GM12878 (cell line): ENCODE measurements around the gene NPIPA8. TPM values are rescaled to one million over a fixed set of nuclear protein-coding genes. Genes with fewer than 3 reads are reported as not detected.
"Not testable (repeated sequence)": the region's sequence is repeated elsewhere in the genome, so short reads cannot be mapped to it uniquely, and the experiment has no call there.

Source experiments
- ATAC-seq: fragments of 200-7000 bp; cut with Tn5 transposase; 3 replicates; pipeline ENCODE4 v1.9.1; 2020; ENCODE audit warnings: mild to moderate bottlenecking, moderate library complexity
- BruUV-seq: library from RNA; stranded (reverse); fragments of 400-500 nt; replicated peaks from 2 replicates; lab custom pipeline; 2021; lab: Mats Ljungman, UMichigan
- CTCF ChIA-PET: fragments of 300-600 bp; sonication (Branson Sonifier 250); formaldehyde crosslinking; extraction: SDS; loops from one replicate; lab custom pipeline; 2021; ENCODE audit warnings: inconsistent platforms; lab: Yijun Ruan, JAX
- POLR2A ChIA-PET: fragments of 350-600 bp; formaldehyde crosslinking; extraction: SDS; loops from one replicate; lab custom pipeline; 2021; ENCODE audit warnings: inconsistent platforms; lab: Charles Lee
- RAD21 ChIA-PET: fragments of 300-600 bp; sonication (Branson Sonifier 250); formaldehyde crosslinking; loops from one replicate; lab custom pipeline; 2023; ENCODE audit warnings: antibody characterized with exemption; ENCODE audit not compliant: unreplicated experiment; lab: Charles Lee
- SMC1A ChIA-PET: fragments of 300-600 bp; sonication (Branson Sonifier 250); formaldehyde crosslinking; loops from one replicate; lab custom pipeline; 2023; ENCODE audit not compliant: unreplicated experiment, uncharacterized antibody; lab: Charles Lee
- DNase-seq: peaks from one replicate; pipeline ENCODE4 v3.0.0-alpha.2; 2011; ENCODE audit warnings: low read depth, low spot score
- FAIRE-seq: peaks from 3 replicates; lab custom pipeline; 2011; peaks lifted over from hg19 to GRCh38; lab: Jason Lieb, UNC
- H2AFZ ChIP-seq: 2 replicates; pipeline ENCODE4 v1.6.0; 2011; ENCODE audit warnings: low read depth, low read length, control low read depth; ENCODE audit not compliant: control insufficient read depth
- H3K27ac ChIP-seq: 2 replicates; pipeline ENCODE4 v1.5.1; 2011; ENCODE audit warnings: control low read depth; ENCODE audit not compliant: control insufficient read depth, insufficient read depth
- H3K27me3 ChIP-seq, 2 experiments: replicated peaks in 1 of 2; 2 replicates each; pipeline versions ENCODE4 v1.6.0 to v1.6.1; 2011; ENCODE audit warnings: low read length in 1 of 2; ENCODE audit not compliant: control insufficient read depth in 2 of 2, insufficient read depth in 2 of 2
- H3K36me3 ChIP-seq, 2 experiments: 2 replicates each; pipeline ENCODE4 v1.5.1; 2011; ENCODE audit warnings: low read length in 1 of 2; ENCODE audit not compliant: control insufficient read depth in 2 of 2, insufficient read depth in 2 of 2
- H3K4me1 ChIP-seq: 2 replicates; pipeline ENCODE4 v1.6.1; 2011; ENCODE audit warnings: mild to moderate bottlenecking, low read length, moderate library complexity, mixed read lengths; ENCODE audit not compliant: control insufficient read depth, insufficient read depth
- H3K4me2 ChIP-seq: 2 replicates; pipeline ENCODE4 v1.6.0; 2011; ENCODE audit warnings: control low read depth; ENCODE audit not compliant: control insufficient read depth, insufficient read depth
- H3K4me3 ChIP-seq: fragments of 200-600 bp; sonication (generic); 2 replicates; pipeline ENCODE4 v1.5.1; 2016
- H3K79me2 ChIP-seq: 2 replicates; pipeline ENCODE4 v1.6.0; 2011; ENCODE audit warnings: low read length; ENCODE audit not compliant: control insufficient read depth, insufficient read depth
- H3K9ac ChIP-seq: 2 replicates; pipeline ENCODE4 v1.8.0; 2011; ENCODE audit warnings: low read length, control low read depth, mixed read lengths; ENCODE audit not compliant: control insufficient read depth, insufficient read depth
- H3K9me3 ChIP-seq: replicated peaks from 3 replicates; pipeline ENCODE4 v1.5.1; 2011; ENCODE audit warnings: mild to moderate bottlenecking, low read length; ENCODE audit not compliant: control insufficient read depth, insufficient read depth
- H4K20me1 ChIP-seq: 2 replicates; pipeline ENCODE4 v1.6.0; 2011; ENCODE audit not compliant: control insufficient read depth, insufficient read depth
- WGBS: methylation state at CpG from one replicate; pipeline ENCODE4 v1.1.6; 2016; ENCODE audit warnings: low lambda C conversion rate; ENCODE audit not compliant: insufficient replicate concordance, insufficient coverage; ENCODE audit errors: missing lambda C conversion rate; 5-methylcytosine and 5-hydroxymethylcytosine counted together
- in situ Hi-C: fragments of 300-500 bp; cut with MboI; formaldehyde crosslinking; loops from 9 replicates; pipeline ENCODE4 v1.14.3; 2018; ENCODE audit warnings: mixed read lengths
- intact Hi-C: fragments of 100-400 bp; cut with micrococcal nuclease; formaldehyde crosslinking; loops from one replicate; pipeline ENCODE4 v1.14.2; 2022; ENCODE audit not compliant: unreplicated experiment
- polyA plus RNA-seq, 11 experiments: library from polyadenylated mRNA; depleted of rRNA in 4 of 11; unstranded in 6 of 11; stranded (reverse) in 5 of 11; fragments of >200 nt; fragmentation: Nextera tagmentation in 4 of 11; fragmentation: Illumina TruSeq in 1 of 11; extraction: Ambion mirVana in 4 of 11; extraction: Trizol in 1 of 11; gene quantifications; 1 replicate in 1 of 11; 2 replicates in 10 of 11; pipeline versions ENCODE4 v1.2.1 to v1.2.3, GENCODE V29; 2011 to 2016; ENCODE audit warnings: inconsistent platforms in 2 of 11, missing spikeins in 2 of 11, low read depth in 1 of 11
- total RNA-seq, 4 experiments: library from RNA; depleted of rRNA in 3 of 4; stranded (reverse); fragments of >200 nt in 3 of 4; fragmentation: Illumina TruSeq in 1 of 4; extraction: Trizol in 1 of 4; gene quantifications; 2 replicates each; pipeline versions ENCODE4 v1.2.1 to v1.2.3, GENCODE V29; 2013 to 2021

Gene NPIPA8
- total and polyA plus RNA-seq, 10 of the 15 experiments (the other 5 are each of a cell fraction or from before 2014, with no cell fraction given), result 0.11 to 6.6 (median 2.5) TPM; not detected in 6

GRCh38 chr16:18303059-18303706 lies 33.4 kb downstream of the NPIPA8 start:
- H3K27ac ChIP-seq, intact Hi-C loops, H3K4me2 ChIP-seq, ATAC-seq, in situ Hi-C loops, H3K4me3 ChIP-seq, CTCF ChIA-PET, H4K20me1 ChIP-seq, POLR2A ChIA-PET, H3K9me3 ChIP-seq, H2AFZ ChIP-seq, H3K79me2 ChIP-seq, RAD21 ChIA-PET, H3K4me1 ChIP-seq, BruUV-seq, H3K9ac ChIP-seq, H3K36me3 ChIP-seq, SMC1A ChIA-PET, DNase-seq, FAIRE-seq, H3K27me3 ChIP-seq: not testable (repeated sequence)
- no CpG with 5 or more reads among the region's 15 CpGs for WGBS

- WGBS, result no CpG with 5 or more reads among the region's 1 CpG
- H3K4me3 ChIP-seq, CTCF ChIA-PET, ATAC-seq, H3K27ac ChIP-seq, BruUV-seq, POLR2A ChIA-PET, H3K4me1 ChIP-seq, H3K4me2 ChIP-seq, H3K9me3 ChIP-seq, DNase-seq, H3K36me3 ChIP-seq, in situ Hi-C loops, H3K27me3 ChIP-seq, H2AFZ ChIP-seq, intact Hi-C loops, H4K20me1 ChIP-seq, FAIRE-seq, H3K79me2 ChIP-seq, SMC1A ChIA-PET, H3K9ac ChIP-seq, RAD21 ChIA-PET: not testable (repeated sequence)
Measured at GRCh38 chr16:18297714-18298113, 38.8 kb downstream of the NPIPA8 start.

- RAD21 ChIA-PET, ATAC-seq, H3K36me3 ChIP-seq, FAIRE-seq, H3K27me3 ChIP-seq, H3K27ac ChIP-seq, H3K9me3 ChIP-seq, BruUV-seq, H3K4me3 ChIP-seq, in situ Hi-C loops, H3K9ac ChIP-seq, H3K4me2 ChIP-seq, intact Hi-C loops, CTCF ChIA-PET, DNase-seq, H3K79me2 ChIP-seq, POLR2A ChIA-PET, H2AFZ ChIP-seq, H4K20me1 ChIP-seq, H3K4me1 ChIP-seq, SMC1A ChIA-PET: not testable (repeated sequence)
- WGBS, result no CpG with 5 or more reads among the region's 7 CpGs
Measured at GRCh38 chr16:18296931-18297330, 39.6 kb downstream of the NPIPA8 start.

- POLR2A ChIA-PET, FAIRE-seq, H2AFZ ChIP-seq, H3K4me3 ChIP-seq, CTCF ChIA-PET, H3K27ac ChIP-seq, ATAC-seq, H3K9me3 ChIP-seq, RAD21 ChIA-PET, H4K20me1 ChIP-seq, H3K4me1 ChIP-seq, in situ Hi-C loops, SMC1A ChIA-PET, H3K27me3 ChIP-seq, BruUV-seq, intact Hi-C loops, H3K36me3 ChIP-seq, H3K9ac ChIP-seq, DNase-seq, H3K4me2 ChIP-seq, H3K79me2 ChIP-seq: not testable (repeated sequence)
- WGBS, result no CpG with 5 or more reads among the region's 5 CpGs
Measured at GRCh38 chr16:18294371-18294770, 42.2 kb downstream of the NPIPA8 start.
